Natural killer cell (primary cell): Measurements from ENCODE around the gene MARK1. TPM values are rescaled to one million over a fixed set of nuclear protein-coding genes. Genes with fewer than 3 reads are reported as not detected.

Experiments
- ATAC-seq, 3 donors: fragments of 150-1000 bp in 2 of 3; fragments of 200-7000 bp in 1 of 3; cut with Tn5 transposase; 1 replicate in 1 of 3; 2 replicates in 2 of 3; pipeline ENCODE4 v1.10.0; 2021; ENCODE audit warnings: mild to moderate bottlenecking in 2 of 3, moderate library complexity in 2 of 3
- DNase-seq, 2 donors: peaks; one replicate each; pipeline versions ENCODE4 v3.0.0 to v3.0.0-alpha.2; 2013 to 2021; ENCODE audit warnings: mixed read lengths in 1 of 2
- H3K27ac ChIP-seq: one replicate; pipeline ENCODE4 v1.5.1; 2013; ENCODE audit warnings: mild to moderate bottlenecking, low read length
- H3K27me3 ChIP-seq: one replicate; pipeline ENCODE4 v1.6.1; 2013; ENCODE audit warnings: low read length; ENCODE audit not compliant: control insufficient read depth, insufficient read depth
- H3K36me3 ChIP-seq: one replicate; pipeline ENCODE4 v1.6.1; 2013; ENCODE audit warnings: low read length; ENCODE audit not compliant: control insufficient read depth, insufficient read depth
- H3K4me1 ChIP-seq: one replicate; pipeline ENCODE4 v1.6.1; 2013; ENCODE audit warnings: low read length; ENCODE audit not compliant: control insufficient read depth, insufficient read depth
- H3K4me3 ChIP-seq: one replicate; pipeline ENCODE4 v1.5.1; 2013; ENCODE audit warnings: low read length
- H3K9me3 ChIP-seq: one replicate; pipeline ENCODE4 v1.6.1; 2013; ENCODE audit warnings: low read length; ENCODE audit not compliant: control insufficient read depth, insufficient read depth
- H3K27ac Mint-ChIP-seq, 2 donors: one replicate each; pipeline ENCODE4 v1.8.0; 2022; ENCODE audit warnings: mild to moderate bottlenecking in 2 of 2, mixed read lengths in 2 of 2, moderate library complexity in 1 of 2
- H3K27me3 Mint-ChIP-seq, 2 donors: one replicate each; pipeline ENCODE4 v1.8.0; 2022; ENCODE audit warnings: low read depth in 2 of 2, mixed read lengths in 2 of 2
- H3K36me3 Mint-ChIP-seq: one replicate; pipeline ENCODE4 v1.8.0; 2022; ENCODE audit warnings: mixed read lengths
- H3K4me1 Mint-ChIP-seq, 2 donors: one replicate each; pipeline ENCODE4 v1.8.0; 2022; ENCODE audit warnings: mixed read lengths in 2 of 2
- H3K4me3 Mint-ChIP-seq: one replicate; pipeline ENCODE4 v1.8.0; 2022; ENCODE audit warnings: mild to moderate bottlenecking, moderate library complexity, mixed read lengths
- H3K9me3 Mint-ChIP-seq, 2 donors: one replicate each; pipeline ENCODE4 v1.8.0; 2022; ENCODE audit warnings: mixed read lengths in 2 of 2
- WGBS: methylation state at CpG from one replicate; pipeline ENCODE4 v1.1.7; 2013; ENCODE audit warnings: missing lambda C conversion rate; ENCODE audit not compliant: insufficient coverage; 5-methylcytosine and 5-hydroxymethylcytosine counted together
- intact Hi-C: fragments of 100-400 bp; cut with micrococcal nuclease; formaldehyde crosslinking; loops from one replicate; pipeline ENCODE4 v1.14.2; 2022
- total RNA-seq, 4 donors: library from RNA; stranded (reverse); fragments of 120-200 nt in 1 of 4; gene quantifications; one replicate each; pipeline versions ENCODE4 v1.2.3 to v1.2.4, GENCODE V29; 2013 to 2022
- TF ChIP-seq, protein P1 (sequence below): fragments of 200-600 bp; IDR thresholded peaks from one replicate; pipeline ENCODE4 v1.8.0; 2022; ENCODE audit warnings: antibody characterized with exemption

The MARK1 gene
- total RNA-seq, 3 donors from 2014 or later (not counting 1 experiment from before 2014, with no cell fraction given): 0.13 TPM; not detected in 2

DNA sequence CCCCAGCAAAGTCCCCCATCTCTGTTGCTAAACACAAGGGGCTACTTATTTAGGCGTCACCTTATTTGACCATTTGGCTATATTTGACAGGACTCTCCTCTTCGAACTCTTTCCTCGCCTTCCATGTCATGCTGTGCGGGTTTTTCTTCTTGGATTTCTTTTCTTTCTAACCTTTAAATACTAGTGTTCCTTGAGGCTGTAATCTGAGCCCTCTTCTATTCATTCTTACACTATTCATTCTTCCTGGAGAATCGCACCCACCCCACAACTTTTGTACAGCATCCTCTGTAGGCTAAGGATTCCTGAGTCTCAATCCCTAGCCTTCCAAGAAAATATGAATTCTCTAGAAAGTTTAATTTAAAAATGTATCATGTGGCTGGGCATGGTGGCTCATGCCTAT lies 100.5 kb downstream of the MARK1 start:
- Histone ChIP-seq H3K27ac (no peak overlapping the region), H3K4me3 (no peak overlapping the region), H3K9me3 (no peaks in the 10 kb centered on the region), H3K27me3 (no peaks in the 10 kb centered on the region), H3K4me1 (no peaks in the 10 kb centered on the region), H3K36me3 (no peaks in the 10 kb centered on the region)
- Mint-ChIP-seq H3K36me3 (no peaks in the 10 kb centered on the region), H3K4me3 (no peak overlapping the region), H3K27ac (no peak overlapping the region), H3K9me3 (no peaks in the 10 kb centered on the region), H3K4me1 (no peaks in the 10 kb centered on the region), H3K27me3 (peaks cover 0 to under 1% of the 10 kb centered on the region in 2 donors)
- intact Hi-C loops: no loop called here
- DNase-seq: no peak
- 96% methylated on average over 5 of the region's 5 CpGs for WGBS
- TF ChIP-seq, protein P1, sequence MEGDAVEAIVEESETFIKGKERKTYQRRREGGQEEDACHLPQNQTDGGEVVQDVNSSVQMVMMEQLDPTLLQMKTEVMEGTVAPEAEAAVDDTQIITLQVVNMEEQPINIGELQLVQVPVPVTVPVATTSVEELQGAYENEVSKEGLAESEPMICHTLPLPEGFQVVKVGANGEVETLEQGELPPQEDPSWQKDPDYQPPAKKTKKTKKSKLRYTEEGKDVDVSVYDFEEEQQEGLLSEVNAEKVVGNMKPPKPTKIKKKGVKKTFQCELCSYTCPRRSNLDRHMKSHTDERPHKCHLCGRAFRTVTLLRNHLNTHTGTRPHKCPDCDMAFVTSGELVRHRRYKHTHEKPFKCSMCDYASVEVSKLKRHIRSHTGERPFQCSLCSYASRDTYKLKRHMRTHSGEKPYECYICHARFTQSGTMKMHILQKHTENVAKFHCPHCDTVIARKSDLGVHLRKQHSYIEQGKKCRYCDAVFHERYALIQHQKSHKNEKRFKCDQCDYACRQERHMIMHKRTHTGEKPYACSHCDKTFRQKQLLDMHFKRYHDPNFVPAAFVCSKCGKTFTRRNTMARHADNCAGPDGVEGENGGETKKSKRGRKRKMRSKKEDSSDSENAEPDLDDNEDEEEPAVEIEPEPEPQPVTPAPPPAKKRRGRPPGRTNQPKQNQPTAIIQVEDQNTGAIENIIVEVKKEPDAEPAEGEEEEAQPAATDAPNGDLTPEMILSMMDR: no peak
- no peak for ATAC-seq

DNA sequence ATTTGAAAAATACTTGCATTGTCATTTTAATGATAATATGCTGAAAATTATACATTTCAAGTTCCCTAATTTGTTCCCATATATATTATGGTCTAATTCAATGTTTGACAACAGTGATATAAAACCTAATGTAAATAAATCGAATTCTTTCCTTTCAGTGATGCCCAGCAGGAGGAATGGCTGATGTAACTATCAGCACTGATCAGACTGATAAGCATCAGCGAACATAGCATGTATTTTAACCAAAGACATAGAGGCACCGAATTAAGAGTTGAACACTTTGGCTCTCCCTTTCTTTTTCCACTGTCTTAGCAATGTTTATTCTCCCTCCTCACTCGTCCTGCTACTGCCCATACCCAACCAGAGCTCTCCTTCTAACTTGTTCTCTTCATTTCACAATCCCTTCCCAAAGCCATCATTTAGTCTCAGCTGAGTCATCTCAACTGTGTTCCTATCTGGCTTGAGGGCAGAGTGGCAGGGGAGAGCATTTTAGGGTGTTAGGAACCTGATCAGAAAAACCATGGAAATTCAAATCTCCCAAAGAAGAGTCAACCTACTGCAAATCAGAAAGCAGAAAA lies 103.4 kb downstream of the MARK1 start:
- H3K27me3 Mint-ChIP-seq: peaks cover 0 to 2% of the 10 kb centered on the region in 2 donors

DNA sequence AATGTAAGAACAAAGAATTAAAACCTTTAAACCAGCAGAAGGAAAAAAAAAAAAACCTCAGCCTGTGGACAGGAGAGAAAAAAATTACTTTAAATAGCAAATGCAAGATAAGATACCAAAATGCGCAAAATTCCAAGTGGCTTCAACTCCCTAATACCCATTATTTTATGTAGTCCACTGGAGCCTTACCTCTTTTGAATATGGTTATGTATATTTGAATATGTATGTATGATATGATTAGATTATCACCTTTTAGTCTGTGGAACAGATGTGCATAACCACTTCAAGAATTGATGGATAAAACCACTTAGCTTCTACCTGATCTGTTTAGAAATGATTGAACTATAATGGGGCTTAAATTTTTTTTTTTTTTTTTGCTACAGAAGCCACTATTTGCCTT lies 109.8 kb downstream of the MARK1 start:
- Mint-ChIP-seq H3K9me3 (no peaks in the 10 kb centered on the region), H3K27ac (no peak overlapping the region), H3K27me3 (peaks cover 2 to 6% of the 10 kb centered on the region in 2 donors), H3K4me1 (no peaks in the 10 kb centered on the region), H3K36me3 (no peaks in the 10 kb centered on the region), H3K4me3 (no peak overlapping the region)
- Histone ChIP-seq H3K4me1 (no peaks in the 10 kb centered on the region), H3K9me3 (no peaks in the 10 kb centered on the region), H3K4me3 (no peak overlapping the region), H3K36me3 (no peaks in the 10 kb centered on the region), H3K27me3 (no peaks in the 10 kb centered on the region), H3K27ac (no peak overlapping the region)
- ATAC-seq: no peak
- no peak for DNase-seq
- intact Hi-C loops: no loop called here
- TF ChIP-seq, protein P1: no peak
- WGBS: no CpG with 5 or more reads among the region's 1 CpG

More for the DNA sequence above, 103.4 kb downstream of the MARK1 start:
- no peaks in the 10 kb centered on the region for H3K27me3 ChIP-seq
- TF ChIP-seq, protein P1: no peak
- no peaks in the 10 kb centered on the region for H3K4me1 ChIP-seq
- Mint-ChIP-seq H3K4me1 (no peaks in the 10 kb centered on the region), H3K27ac (no peak overlapping the region), H3K36me3 (no peaks in the 10 kb centered on the region), H3K9me3 (no peaks in the 10 kb centered on the region), H3K4me3 (no peak overlapping the region)
- H3K4me3 ChIP-seq: no peak overlapping the region
- no peaks in the 10 kb centered on the region for H3K9me3 ChIP-seq
- no peak for ATAC-seq
- no peak overlapping the region for H3K27ac ChIP-seq
- intact Hi-C loops: no loop called here
- DNase-seq: no peak
- H3K36me3 ChIP-seq: no peaks in the 10 kb centered on the region
- WGBS: 75% methylated on average over 4 of the region's 4 CpGs

DNA sequence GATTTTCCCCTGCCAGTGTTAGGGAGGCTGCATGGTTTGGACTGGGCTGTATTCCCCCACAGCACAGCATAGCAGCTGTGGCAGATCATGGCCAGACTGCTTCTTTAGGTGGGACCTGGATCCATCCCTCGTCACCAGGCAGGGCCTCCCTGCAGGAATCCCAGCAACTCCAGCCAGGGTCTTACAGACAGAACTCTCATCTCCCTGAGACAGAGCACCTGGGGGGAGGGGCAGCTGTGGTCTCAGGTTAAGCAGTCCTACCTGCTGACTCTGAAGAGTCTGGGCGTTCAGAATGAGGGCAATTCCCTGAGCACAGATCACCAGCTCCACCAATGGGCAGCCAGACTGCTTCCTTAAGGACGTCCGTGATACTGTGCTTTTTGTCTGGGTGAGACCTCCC lies 114.3 kb downstream of the MARK1 start:
- Mint-ChIP-seq H3K27ac (no peak overlapping the region), H3K4me3 (no peak overlapping the region), H3K9me3 (no peaks in the 10 kb centered on the region), H3K27me3 (peaks cover 3 to 24% of the 10 kb centered on the region in 2 donors), H3K36me3 (no peaks in the 10 kb centered on the region), H3K4me1 (no peaks in the 10 kb centered on the region)
- intact Hi-C loops: no loop called here
- Histone ChIP-seq H3K4me3 (no peak overlapping the region), H3K27me3 (no peaks in the 10 kb centered on the region), H3K27ac (no peak overlapping the region), H3K36me3 (no peaks in the 10 kb centered on the region), H3K4me1 (no peaks in the 10 kb centered on the region), H3K9me3 (no peaks in the 10 kb centered on the region)
- 92% methylated on average over 4 of the region's 4 CpGs for WGBS
- DNase-seq (no peak), ATAC-seq (no peak)
- TF ChIP-seq, protein P1: no peak
